Natural killer cell (primary cell): Measurements from ENCODE around the gene P3R3URF. TPM values are rescaled to one million over a fixed set of nuclear protein-coding genes. Genes with fewer than 3 reads are reported as not detected.

Source experiments
- ATAC-seq, 3 donors: fragments of 150-1000 bp in 2 of 3; fragments of 200-7000 bp in 1 of 3; cut with Tn5 transposase; 1 replicate in 1 of 3; 2 replicates in 2 of 3; pipeline ENCODE4 v1.10.0; 2021; ENCODE audit warnings: mild to moderate bottlenecking in 2 of 3, moderate library complexity in 2 of 3
- DNase-seq, 2 donors: peaks; one replicate each; pipeline versions ENCODE4 v3.0.0 to v3.0.0-alpha.2; 2013 to 2021; ENCODE audit warnings: mixed read lengths in 1 of 2
- H3K27ac ChIP-seq: one replicate; pipeline ENCODE4 v1.5.1; 2013; ENCODE audit warnings: mild to moderate bottlenecking, low read length
- H3K27me3 ChIP-seq: one replicate; pipeline ENCODE4 v1.6.1; 2013; ENCODE audit warnings: low read length; ENCODE audit not compliant: control insufficient read depth, insufficient read depth
- H3K36me3 ChIP-seq: one replicate; pipeline ENCODE4 v1.6.1; 2013; ENCODE audit warnings: low read length; ENCODE audit not compliant: control insufficient read depth, insufficient read depth
- H3K4me1 ChIP-seq: one replicate; pipeline ENCODE4 v1.6.1; 2013; ENCODE audit warnings: low read length; ENCODE audit not compliant: control insufficient read depth, insufficient read depth
- H3K4me3 ChIP-seq: one replicate; pipeline ENCODE4 v1.5.1; 2013; ENCODE audit warnings: low read length
- H3K9me3 ChIP-seq: one replicate; pipeline ENCODE4 v1.6.1; 2013; ENCODE audit warnings: low read length; ENCODE audit not compliant: control insufficient read depth, insufficient read depth
- H3K27ac Mint-ChIP-seq, 2 donors: one replicate each; pipeline ENCODE4 v1.8.0; 2022; ENCODE audit warnings: mild to moderate bottlenecking in 2 of 2, mixed read lengths in 2 of 2, moderate library complexity in 1 of 2
- H3K27me3 Mint-ChIP-seq, 2 donors: one replicate each; pipeline ENCODE4 v1.8.0; 2022; ENCODE audit warnings: low read depth in 2 of 2, mixed read lengths in 2 of 2
- H3K36me3 Mint-ChIP-seq: one replicate; pipeline ENCODE4 v1.8.0; 2022; ENCODE audit warnings: mixed read lengths
- H3K4me1 Mint-ChIP-seq, 2 donors: one replicate each; pipeline ENCODE4 v1.8.0; 2022; ENCODE audit warnings: mixed read lengths in 2 of 2
- H3K4me3 Mint-ChIP-seq: one replicate; pipeline ENCODE4 v1.8.0; 2022; ENCODE audit warnings: mild to moderate bottlenecking, moderate library complexity, mixed read lengths
- H3K9me3 Mint-ChIP-seq, 2 donors: one replicate each; pipeline ENCODE4 v1.8.0; 2022; ENCODE audit warnings: mixed read lengths in 2 of 2
- CTCF ChIP-seq: fragments of 200-600 bp; IDR thresholded peaks from one replicate; pipeline ENCODE4 v1.8.0; 2022; ENCODE audit warnings: antibody characterized with exemption
- WGBS: methylation state at CpG from one replicate; pipeline ENCODE4 v1.1.7; 2013; ENCODE audit warnings: missing lambda C conversion rate; ENCODE audit not compliant: insufficient coverage; 5-methylcytosine and 5-hydroxymethylcytosine counted together
- intact Hi-C: fragments of 100-400 bp; cut with micrococcal nuclease; formaldehyde crosslinking; loops from one replicate; pipeline ENCODE4 v1.14.2; 2022
- total RNA-seq, 4 donors: library from RNA; stranded (reverse); fragments of 120-200 nt in 1 of 4; gene quantifications; one replicate each; pipeline versions ENCODE4 v1.2.3 to v1.2.4, GENCODE V29; 2013 to 2022

The P3R3URF gene
- total RNA-seq, 3 donors from 2014 or later (not counting 1 experiment from before 2014, with no cell fraction given), result not detected

DNA sequence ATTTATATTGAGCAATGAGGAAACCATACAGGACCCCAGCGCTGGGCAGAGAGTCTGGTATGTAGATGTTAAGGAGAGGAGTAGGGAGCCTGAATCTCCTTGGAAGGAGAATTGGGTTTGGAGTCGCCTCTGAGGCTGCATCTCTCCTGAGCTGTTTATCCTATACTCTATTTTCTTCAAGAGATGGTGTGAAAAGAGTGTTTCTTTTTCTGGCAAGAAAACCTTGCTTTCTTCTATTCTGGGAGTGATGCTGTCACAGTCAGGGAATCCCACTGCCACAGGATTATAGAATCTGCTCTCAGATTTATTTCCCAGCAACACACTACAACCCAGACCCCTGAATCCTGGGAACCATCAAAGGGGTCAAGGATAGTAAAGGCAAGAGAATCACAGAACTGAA lies 30.1 kb upstream of the P3R3URF start:
- Histone ChIP-seq H3K9me3 (no peaks in the 10 kb centered on the region), H3K4me1 (peaks cover 11% of the 10 kb centered on the region), H3K27me3 (no peaks in the 10 kb centered on the region), H3K27ac (no peak overlapping the region), H3K36me3 (no peaks in the 10 kb centered on the region), H3K4me3 (no peak overlapping the region)
- DNase-seq (no peak), ATAC-seq (no peak)
- H3K9me3 Mint-ChIP-seq, result no peaks in the 10 kb centered on the region
- H3K4me3 Mint-ChIP-seq, result no peak overlapping the region
- H3K36me3 Mint-ChIP-seq, result no peaks in the 10 kb centered on the region
- H3K27ac Mint-ChIP-seq, result no peak overlapping the region
- no peak for TF ChIP-seq CTCF
- intact Hi-C loops, result no loop called here
- H3K4me1 Mint-ChIP-seq, result peaks cover 7 to 17% of the 10 kb centered on the region in 2 donors
- WGBS, result 100% methylated on average over 1 of the region's 2 CpGs
- H3K27me3 Mint-ChIP-seq, result peaks cover 6 to 7% of the 10 kb centered on the region in 2 donors

- no peak for TF ChIP-seq CTCF
- ATAC-seq (no peak), DNase-seq (no peak)
- 88% methylated on average over 2 of the region's 3 CpGs for WGBS
- Histone ChIP-seq H3K9me3 (no peaks in the 10 kb centered on the region), H3K27ac (no peak overlapping the region), H3K27me3 (no peaks in the 10 kb centered on the region), H3K36me3 (no peaks in the 10 kb centered on the region), H3K4me1 (peaks cover 11% of the 10 kb centered on the region), H3K4me3 (no peak overlapping the region)
- intact Hi-C loops, result no loop called here
- Mint-ChIP-seq H3K4me1 (peaks cover 7 to 17% of the 10 kb centered on the region in 2 donors), H3K4me3 (no peak overlapping the region), H3K27me3 (peaks cover 6 to 7% of the 10 kb centered on the region in 2 donors), H3K36me3 (no peaks in the 10 kb centered on the region), H3K27ac (no peak overlapping the region), H3K9me3 (no peaks in the 10 kb centered on the region)
These were observed 29.5 kb upstream of the P3R3URF start for GRCh38 chr1:46205791-46206190.

DNA sequence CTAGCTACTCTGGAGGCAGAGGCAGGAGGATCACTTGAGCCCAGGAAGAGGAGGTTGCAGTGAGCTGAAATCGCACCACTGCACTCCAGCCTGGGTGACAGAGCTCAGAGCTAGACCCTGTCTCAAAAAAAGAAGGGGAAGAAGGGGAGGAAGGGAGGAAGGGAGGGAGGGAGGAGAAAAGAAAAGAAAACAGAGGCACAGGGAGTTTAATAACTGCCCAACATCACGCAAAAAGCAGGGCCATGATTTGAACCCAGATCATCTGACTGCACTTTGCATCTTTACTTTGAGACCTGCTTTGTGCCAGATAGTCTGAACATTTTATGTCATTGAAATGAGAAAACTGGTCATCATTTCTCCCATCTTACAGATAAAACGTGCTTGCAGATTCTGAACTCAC lies 28.9 kb upstream of the P3R3URF start:
- WGBS, result 93% methylated on average over 3 of the region's 3 CpGs
- Histone ChIP-seq H3K9me3 (no peaks in the 10 kb centered on the region), H3K27ac (no peak overlapping the region), H3K4me3 (no peak overlapping the region), H3K36me3 (no peaks in the 10 kb centered on the region), H3K4me1 (peaks cover 11% of the 10 kb centered on the region), H3K27me3 (no peaks in the 10 kb centered on the region)
- Mint-ChIP-seq H3K4me3 (no peak overlapping the region), H3K27ac (no peak overlapping the region), H3K36me3 (no peaks in the 10 kb centered on the region), H3K4me1 (peaks cover 7 to 17% of the 10 kb centered on the region in 2 donors), H3K27me3 (peaks cover 6 to 7% of the 10 kb centered on the region in 2 donors), H3K9me3 (no peaks in the 10 kb centered on the region)
- DNase-seq, result no peak
- no peak for TF ChIP-seq CTCF
- ATAC-seq, result no peak
- intact Hi-C loops, result no loop called here

- 68% methylated on average over 5 of the region's 5 CpGs for WGBS
- intact Hi-C loops, result no loop called here
These were observed 28.1 kb upstream of the P3R3URF start for GRCh38 chr1:46204406-46204742.

More at GRCh38 chr1:46204406-46204742, 28.1 kb upstream of the P3R3URF start:
- DNase-seq (no peak), ATAC-seq (no peak)
- Histone ChIP-seq H3K27ac (no peak overlapping the region), H3K9me3 (no peaks in the 10 kb centered on the region), H3K4me1 (peaks cover 11% of the 10 kb centered on the region), H3K36me3 (no peaks in the 10 kb centered on the region), H3K27me3 (no peaks in the 10 kb centered on the region), H3K4me3 (no peak overlapping the region)
- H3K9me3 Mint-ChIP-seq, result no peaks in the 10 kb centered on the region
- no peak overlapping the region for H3K27ac Mint-ChIP-seq
- peaks cover 6 to 7% of the 10 kb centered on the region in 2 donors for H3K27me3 Mint-ChIP-seq
- no peaks in the 10 kb centered on the region for H3K36me3 Mint-ChIP-seq
- no peak for TF ChIP-seq CTCF
- H3K4me1 Mint-ChIP-seq, result peaks cover 7 to 17% of the 10 kb centered on the region in 2 donors
- H3K4me3 Mint-ChIP-seq, result peak overlapping the region; percentile 57
